Epidermal melanocyte (primary cell): ENCODE data around the gene RNASEH2A.
A peak's percentile ranks its signal among the peaks of the same experiment; 100 is the strongest.

Experiments
- DNase-seq: peaks from one replicate; pipeline ENCODE4 v3.0.0; 2011; ENCODE audit warnings: low spot score; ENCODE audit not compliant: insufficient read length

Gene RNASEH2A

DNA sequence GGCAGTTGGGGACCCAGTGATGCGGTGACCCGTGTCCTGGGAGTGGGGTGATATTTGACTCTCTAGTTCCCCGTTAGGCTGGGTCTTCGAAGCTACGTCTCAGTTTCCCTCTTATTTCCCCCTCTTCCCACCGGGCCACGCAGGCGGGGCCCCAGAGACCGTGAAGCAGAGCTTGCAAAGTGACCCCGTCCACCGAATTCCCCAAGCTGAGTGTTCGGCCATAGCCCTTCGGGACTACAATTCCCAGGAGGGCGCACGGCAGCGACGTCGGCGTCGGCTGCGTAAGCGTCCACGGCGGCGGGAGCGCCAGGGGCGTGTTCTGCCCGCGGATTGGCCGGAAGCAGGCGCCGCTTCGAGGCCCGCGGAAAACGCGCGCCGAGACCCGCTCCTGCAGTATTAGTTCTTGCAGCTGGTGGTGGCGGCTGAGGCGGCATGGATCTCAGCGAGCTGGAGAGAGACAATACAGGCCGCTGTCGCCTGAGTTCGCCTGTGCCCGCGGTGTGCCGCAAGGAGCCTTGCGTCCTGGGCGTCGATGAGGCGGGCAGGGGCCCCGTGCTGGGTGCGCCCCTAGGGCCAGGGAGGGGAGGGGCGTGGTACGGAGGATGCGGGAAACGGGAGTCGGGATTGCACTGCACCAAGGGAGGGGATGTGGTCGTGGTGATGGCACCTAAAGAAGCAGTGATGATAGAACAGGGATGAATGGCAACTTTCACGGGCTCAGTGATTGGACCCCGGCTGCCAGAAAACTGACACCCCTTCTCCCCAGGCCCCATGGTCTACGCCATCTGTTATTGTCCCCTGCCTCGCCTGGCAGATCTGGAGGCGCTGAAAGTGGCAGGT, at the start of gene RNASEH2A:
RNASEH2A (plus strand) TSS at position 343 of the 840 bp plus-strand sequence; CDS start at position 433, 90 bp downstream.
- DNase-seq, result peak; percentile 96

GRCh38 chr19:12757544-12758274, 48.7 kb upstream of the RNASEH2A start:
- DNase-seq, result peak; percentile 89

DNA sequence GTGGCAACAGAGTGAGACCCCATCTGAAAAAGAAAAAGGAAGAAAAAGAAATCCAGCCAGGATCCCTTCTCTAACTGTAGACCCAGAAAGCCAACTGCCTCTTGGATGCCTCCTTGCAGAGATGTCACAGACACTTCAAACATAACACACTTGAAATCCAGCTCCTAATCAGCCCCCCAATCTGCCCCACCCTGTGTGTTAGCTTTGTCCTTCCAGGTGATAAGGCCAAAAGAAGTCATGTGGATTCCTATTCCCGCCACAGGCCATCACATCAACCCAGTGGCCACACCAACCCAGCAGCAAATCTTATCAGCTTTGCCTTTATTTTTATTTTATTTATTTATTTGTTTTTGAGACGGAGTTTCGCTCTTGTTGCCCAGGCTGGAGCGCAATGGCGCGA, 46.7 kb upstream of the RNASEH2A start:
- DNase-seq, result no peak

GRCh38 chr19:12763100-12763499, 43.3 kb upstream of the RNASEH2A start:
- no peak for DNase-seq

DNA sequence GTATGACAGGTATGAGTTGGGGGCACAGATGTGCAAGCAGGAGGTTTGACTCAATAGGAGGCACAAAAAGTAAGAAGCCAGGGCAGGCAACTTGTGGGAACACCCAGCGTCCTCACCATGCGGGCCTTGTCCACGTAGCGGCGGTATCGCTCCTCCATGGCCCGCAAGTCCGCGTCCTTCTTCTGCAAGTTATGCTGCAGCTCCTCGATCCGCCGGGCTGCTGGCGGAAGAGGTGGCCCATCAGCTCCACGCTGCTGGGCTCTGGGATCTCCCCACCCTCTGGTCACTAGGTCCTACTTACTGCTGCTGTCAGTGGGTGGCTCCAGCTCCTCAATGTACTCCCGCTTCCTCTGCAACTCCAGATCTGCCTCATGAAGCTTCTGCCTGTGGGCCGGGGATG, 41.7 kb upstream of the RNASEH2A start:
- no peak for DNase-seq

DNA sequence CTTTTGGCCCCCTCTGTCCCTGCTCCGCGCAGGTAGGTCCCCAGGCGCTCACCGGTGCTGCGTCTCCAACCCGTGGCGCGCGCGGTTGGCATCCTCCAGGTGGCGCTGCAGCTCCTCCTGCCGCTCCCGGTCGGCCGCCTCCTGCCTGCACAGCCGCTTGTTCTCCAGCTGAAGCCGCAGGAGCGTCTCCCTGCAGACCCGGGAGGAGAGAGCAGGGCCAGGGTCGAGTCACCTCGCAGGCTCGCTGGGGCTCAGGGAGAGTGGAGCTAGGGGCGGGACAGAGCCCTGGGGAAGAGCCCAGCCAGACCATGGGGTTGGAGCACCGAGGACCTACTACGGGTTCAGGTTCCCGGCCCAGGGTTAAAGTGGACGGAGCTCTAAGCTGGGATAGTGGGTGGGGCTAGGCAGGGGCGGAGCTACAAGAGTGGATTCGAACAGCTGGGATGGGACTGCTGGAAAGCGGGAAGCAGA, 40.3 kb upstream of the RNASEH2A start:
- peak; percentile 87 for DNase-seq

DNA sequence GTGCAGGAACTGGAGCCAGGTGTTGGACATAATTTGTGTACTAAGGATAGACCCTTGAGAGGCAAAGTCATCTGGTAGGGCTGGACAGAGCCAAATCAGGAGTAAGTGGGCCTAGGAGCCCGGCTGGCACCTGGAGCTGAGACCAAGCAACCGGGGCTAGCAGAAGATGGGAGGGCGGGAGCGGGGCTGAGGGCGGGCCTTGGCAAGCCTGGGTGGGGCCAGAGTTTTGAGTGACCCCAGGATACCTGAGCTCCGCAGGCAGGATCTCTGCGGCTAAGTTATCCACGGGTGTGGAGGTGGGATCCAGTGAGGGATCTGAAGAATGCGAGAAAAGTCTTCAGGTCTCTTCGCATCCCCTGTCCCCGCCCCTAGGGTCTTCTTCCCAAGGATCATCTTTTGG, 39.2 kb upstream of the RNASEH2A start:
- DNase-seq, result no peak

- no peak for DNase-seq
Measured at GRCh38 chr19:12767666-12768065, 38.7 kb upstream of the RNASEH2A start.

DNA sequence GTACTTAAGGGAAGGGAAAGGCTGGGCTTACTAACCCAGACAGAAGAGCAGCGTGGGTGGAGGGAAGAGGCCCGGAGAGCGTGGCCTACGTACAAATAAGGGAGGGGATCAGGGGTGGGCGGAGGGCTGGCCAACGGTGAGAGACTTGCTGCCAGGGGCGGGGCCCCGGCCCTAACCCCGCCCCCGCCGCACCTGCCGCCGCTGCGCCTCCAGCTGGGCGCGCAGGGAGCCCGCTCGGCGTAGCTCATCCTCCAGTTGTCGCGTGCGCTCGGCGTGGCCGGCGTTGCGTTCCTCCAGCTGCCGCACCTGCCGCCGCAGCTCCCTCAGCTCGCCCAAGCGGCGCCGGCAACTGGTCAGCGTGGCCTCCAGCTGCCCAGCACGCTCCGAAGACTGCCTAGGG, 36.7 kb upstream of the RNASEH2A start:
- no peak for DNase-seq

DNA sequence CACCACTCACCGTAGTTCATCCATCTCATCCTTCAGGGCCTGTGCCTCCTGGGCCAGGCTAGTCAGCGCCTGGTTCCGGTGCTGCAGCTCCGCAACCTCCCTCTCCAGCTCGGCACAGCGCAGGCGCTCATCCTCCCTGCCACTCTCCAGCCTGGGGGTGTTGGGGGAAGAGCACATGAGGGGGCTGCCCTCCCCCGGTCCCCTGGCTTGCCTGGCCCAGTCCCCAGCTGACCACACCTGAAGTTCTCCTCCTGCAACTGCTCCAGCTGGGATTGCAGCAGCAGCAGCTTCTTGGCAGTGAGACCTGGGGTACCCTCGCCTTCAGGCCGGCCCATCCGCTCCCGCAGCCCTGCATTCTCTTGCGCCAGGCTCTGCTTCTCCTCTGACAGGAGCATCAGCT, 35.5 kb upstream of the RNASEH2A start:
- DNase-seq, result no peak

DNA sequence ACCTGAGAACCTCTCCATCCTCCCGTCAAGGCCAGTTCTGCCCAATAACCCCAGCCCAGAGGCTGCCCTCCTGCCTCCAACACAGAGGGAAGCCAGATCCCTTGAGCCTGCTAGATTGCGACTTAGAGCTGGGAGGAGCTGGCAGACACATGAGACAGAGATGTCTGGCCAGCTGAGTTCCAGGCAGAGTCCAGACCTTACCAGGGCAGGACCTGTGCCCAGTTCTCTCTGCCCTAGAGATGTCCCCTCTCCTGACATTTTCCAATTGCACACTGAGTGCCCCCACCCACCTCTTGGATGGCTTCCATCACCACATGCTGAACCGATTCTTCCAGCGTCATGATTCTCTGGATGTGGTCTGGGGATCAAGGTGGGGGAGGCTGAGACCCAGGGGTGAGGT, 34.1 kb upstream of the RNASEH2A start:
- no peak for DNase-seq

GRCh38 chr19:12773571-12773970, 32.8 kb upstream of the RNASEH2A start:
- DNase-seq, result no peak

- DNase-seq, result no peak
Measured at GRCh38 chr19:12774588-12775555, 31.5 kb upstream of the RNASEH2A start, which contains the start of gene HOOK2. HOOK2 (minus strand) TSS chr19:12775552; CDS start chr19:12775449, 103 bp downstream.

DNA sequence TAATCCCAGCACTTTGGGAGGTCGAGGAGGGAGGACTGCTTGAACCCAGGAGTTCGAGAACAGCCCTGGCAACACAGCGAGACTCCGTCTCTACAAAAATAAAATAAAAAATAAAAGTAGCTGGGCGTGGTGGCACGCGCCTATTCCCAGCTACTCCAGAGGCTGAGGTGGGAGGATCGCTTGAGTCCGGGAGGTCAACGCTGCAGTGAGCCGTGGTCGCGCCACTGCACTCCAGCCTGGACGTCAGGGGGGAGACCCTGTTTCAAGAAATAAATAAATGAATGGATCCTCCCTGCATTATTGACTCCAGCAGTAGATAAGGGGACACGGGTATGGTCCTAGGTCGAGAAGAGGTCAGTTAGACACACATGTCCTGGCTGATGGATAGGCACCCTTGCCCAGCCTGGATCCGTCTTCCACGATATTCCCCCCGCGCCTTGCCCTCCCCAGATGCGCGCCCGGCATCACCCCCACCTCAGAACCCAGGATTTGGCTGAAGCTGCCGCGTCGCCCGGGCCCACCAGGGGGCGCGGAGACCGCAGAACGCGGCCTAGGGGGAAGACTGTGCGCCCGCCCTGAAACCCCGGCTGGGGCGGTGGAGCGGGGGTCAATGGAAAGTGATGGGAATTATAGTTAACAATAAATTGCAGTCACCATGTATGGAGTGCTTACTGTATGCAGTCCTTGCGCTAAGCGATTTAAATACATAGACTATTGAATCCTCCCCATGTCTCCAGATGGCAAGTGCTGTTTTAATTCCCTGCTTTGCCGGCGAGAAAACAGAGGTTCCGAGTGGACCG, 29.0 kb upstream of the RNASEH2A start:
- peak; percentile 84 for DNase-seq

- no peak for DNase-seq
Measured at GRCh38 chr19:12778017-12778904, 28.1 kb upstream of the RNASEH2A start.

- DNase-seq, result no peak
Measured at GRCh38 chr19:12778905-12779161, 27.6 kb upstream of the RNASEH2A start.

DNA sequence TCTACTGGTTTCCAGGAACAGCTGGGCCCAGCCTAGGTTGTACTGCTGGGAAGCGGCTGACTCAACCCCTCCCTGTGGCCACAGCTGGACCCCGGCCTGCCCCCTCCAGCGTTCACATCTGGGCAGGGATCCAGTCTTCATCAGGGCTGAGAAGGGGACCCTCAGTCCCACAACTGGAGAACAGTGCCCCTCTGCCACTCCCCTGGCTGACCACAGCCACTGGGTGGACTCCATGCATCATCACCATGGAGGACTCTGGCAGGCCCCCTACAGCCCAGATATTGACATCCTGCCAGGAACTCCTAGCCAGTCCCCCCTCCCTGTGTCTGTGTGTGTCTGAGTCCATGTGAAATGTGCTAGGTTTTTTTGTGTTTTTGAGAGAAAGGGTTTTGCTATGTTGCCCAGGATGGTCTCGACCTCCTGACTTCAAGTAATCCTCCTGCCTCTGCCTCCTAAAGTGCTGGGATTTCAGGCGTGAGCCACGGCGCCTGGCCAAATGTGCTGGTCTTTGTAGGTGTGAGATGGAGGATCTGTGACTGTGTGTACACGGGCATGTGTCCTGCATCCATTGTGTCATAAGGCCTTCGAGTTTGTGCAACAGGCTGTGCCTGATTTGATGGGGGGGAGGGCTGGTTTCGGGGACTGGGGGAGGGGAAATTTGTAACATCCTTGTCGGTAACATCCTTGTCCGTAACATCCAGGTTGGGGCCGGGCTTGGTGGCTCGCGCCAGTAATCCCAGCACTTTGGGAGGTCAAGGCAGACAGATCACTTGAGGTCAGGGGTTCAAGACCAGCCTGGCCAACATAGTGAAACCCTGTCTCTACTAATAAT, 27.0 kb upstream of the RNASEH2A start:
- DNase-seq, result no peak

DNA sequence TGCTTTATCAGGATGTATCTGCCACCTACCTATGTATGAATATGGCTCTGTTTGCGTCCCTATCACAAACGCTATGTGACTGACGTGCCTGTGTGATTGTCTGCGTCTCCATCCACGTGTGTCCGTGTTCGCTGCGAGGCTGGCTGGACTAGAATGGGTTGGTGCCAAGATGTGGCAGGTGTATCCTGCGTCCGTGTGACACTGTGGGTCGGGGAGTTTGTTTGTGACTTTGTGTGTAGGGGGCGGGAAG, 24.3 kb upstream of the RNASEH2A start:
- no peak for DNase-seq
